ENCODE data around the gene IL5RA.

Gene IL5RA

GRCh38 chr3:3064297-3064696, 45.9 kb downstream of the IL5RA start:
- no peak for FAIRE-seq

GRCh38 chr3:3059645-3060044, 50.5 kb downstream of the IL5RA start:
- FAIRE-seq, result no peak

- FAIRE-seq, result no peak
These were observed 56.2 kb downstream of the IL5RA start for GRCh38 chr3:3053974-3054373.

GRCh38 chr3:3038201-3038991, 71.8 kb downstream of the IL5RA start:
- no peak for FAIRE-seq

- no peak for FAIRE-seq
These were observed 73.0 kb downstream of the IL5RA start for GRCh38 chr3:3037156-3037555.

- FAIRE-seq, result no peak
These were observed 78.8 kb downstream of the IL5RA start for GRCh38 chr3:3031326-3031725.

- no peak for FAIRE-seq
These were observed 82.1 kb downstream of the IL5RA start for GRCh38 chr3:3027976-3028567.

GRCh38 chr3:3023111-3023745, 86.9 kb downstream of the IL5RA start:
- no peak for FAIRE-seq

GRCh38 chr3:3020209-3020608, 90.0 kb downstream of the IL5RA start:
- no peak for FAIRE-seq
